GM13976 (cell line): ENCODE measurements around the gene FAM76A.

Source experiments
- DNase-seq: peaks from one replicate; pipeline ENCODE4 v3.0.0; 2012; ENCODE audit warnings: low spot score
- in situ Hi-C: fragments of 300-500 bp; cut with MboI; formaldehyde crosslinking; loops from one replicate; pipeline ENCODE4 v1.12.0; 2022; ENCODE audit warnings: low sequenced_read_pairs, mixed read lengths, inconsistent platforms; ENCODE audit not compliant: unreplicated experiment
- TF ChIP-seq, protein P1 (sequence below): IDR thresholded peaks from 2 replicates; pipeline ENCODE4 v1.5.1; 2012; ENCODE audit warnings: borderline replicate concordance, mild to moderate bottlenecking; ENCODE audit not compliant: insufficient read depth; ENCODE audit errors: extremely low read depth, missing control alignments, control extremely low read depth

The FAM76A gene

GRCh38 chr1:27811741-27812500 is 86.2 kb downstream of the FAM76A start:
- no peak for DNase-seq
- TF ChIP-seq, protein P1, sequence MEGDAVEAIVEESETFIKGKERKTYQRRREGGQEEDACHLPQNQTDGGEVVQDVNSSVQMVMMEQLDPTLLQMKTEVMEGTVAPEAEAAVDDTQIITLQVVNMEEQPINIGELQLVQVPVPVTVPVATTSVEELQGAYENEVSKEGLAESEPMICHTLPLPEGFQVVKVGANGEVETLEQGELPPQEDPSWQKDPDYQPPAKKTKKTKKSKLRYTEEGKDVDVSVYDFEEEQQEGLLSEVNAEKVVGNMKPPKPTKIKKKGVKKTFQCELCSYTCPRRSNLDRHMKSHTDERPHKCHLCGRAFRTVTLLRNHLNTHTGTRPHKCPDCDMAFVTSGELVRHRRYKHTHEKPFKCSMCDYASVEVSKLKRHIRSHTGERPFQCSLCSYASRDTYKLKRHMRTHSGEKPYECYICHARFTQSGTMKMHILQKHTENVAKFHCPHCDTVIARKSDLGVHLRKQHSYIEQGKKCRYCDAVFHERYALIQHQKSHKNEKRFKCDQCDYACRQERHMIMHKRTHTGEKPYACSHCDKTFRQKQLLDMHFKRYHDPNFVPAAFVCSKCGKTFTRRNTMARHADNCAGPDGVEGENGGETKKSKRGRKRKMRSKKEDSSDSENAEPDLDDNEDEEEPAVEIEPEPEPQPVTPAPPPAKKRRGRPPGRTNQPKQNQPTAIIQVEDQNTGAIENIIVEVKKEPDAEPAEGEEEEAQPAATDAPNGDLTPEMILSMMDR = no peak
- in situ Hi-C loops = no loop called here
